ENCODE measurements around the gene CCDC50. TPM values are rescaled to one million over a fixed set of nuclear protein-coding genes. Genes with fewer than 3 reads are reported as not detected.

The CCDC50 gene
- total RNA-seq, 1 experiment from 2014 or later: 21.0 TPM

DNA sequence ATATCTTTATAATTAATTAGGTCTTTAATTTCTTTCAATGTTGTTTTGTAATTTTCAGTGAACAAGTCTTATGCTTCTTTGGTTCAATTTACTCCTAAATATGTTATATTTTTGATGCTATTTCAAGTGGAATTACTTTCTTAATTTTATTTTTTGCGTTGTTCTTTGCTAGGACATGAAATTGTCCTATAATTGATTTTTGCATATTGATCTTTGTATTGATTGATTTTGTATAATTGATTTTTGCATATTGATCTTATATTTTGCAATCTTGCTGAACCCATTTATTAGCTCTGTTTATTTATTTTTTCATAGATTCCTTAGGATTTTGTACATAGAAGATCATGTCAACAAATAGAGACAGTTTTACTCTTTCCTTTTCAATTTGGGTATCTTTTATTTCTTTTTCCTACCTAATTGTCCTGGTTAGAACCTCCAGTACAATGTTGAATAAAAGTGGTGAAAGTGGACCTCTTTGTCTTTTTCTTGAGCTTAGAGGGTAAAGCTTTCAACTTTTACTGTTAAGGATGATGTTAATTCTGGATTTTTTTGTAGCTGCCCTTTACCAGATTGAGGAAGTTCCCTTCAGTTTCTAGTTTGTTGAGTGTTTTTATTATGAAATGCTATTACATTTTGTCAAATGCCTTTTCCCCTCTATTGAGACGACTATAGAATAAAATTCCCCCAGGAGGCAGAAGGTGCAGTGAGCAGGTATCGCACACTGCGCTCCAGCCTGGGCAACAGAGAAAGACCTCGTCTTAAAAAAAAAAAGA is 36.8 kb upstream of the CCDC50 start:
- Histone ChIP-seq H3K23ac (ENCODE audit: insufficient read length, low read depth, low read length) (no peak overlapping the region), H3K14ac (ENCODE audit: insufficient read depth, low read length) (no peak overlapping the region), H3K9ac (ENCODE audit: extremely low read depth, insufficient read length, low read length) (no peak overlapping the region), H3K56ac (ENCODE audit: insufficient read length, low read depth, low read length) (no peak overlapping the region), H4K91ac (ENCODE audit: insufficient read length, low read depth, low read length) (no peak overlapping the region), H2BK5ac (ENCODE audit: insufficient read length, low read length) (no peak overlapping the region), H3K9me3 (ENCODE audit: control insufficient read depth, low read depth, low read length) (no peaks in the 10 kb centered on the region), H3K4me1 (ENCODE audit: insufficient read depth, low read length) (no peaks in the 10 kb centered on the region), H3K4ac (ENCODE audit: low read depth, low read length) (no peak overlapping the region), H3K18ac (ENCODE audit: insufficient read length, low read depth, low read length) (no peak overlapping the region), H2BK20ac (ENCODE audit: low read depth, low read length, poor library complexity, severe bottlenecking) (no peak overlapping the region), H2BK15ac (ENCODE audit: low read depth, low read length) (no peak overlapping the region), H3K79me2 (ENCODE audit: insufficient read depth, low read length) (no peaks in the 10 kb centered on the region), H4K20me1 (ENCODE audit: control insufficient read depth, insufficient read depth, insufficient read length) (no peaks in the 10 kb centered on the region), H3K23me2 (ENCODE audit: insufficient read length, low read depth, low read length, poor library complexity, severe bottlenecking) (no peaks in the 10 kb centered on the region), H2BK120ac (ENCODE audit: low read depth, low read length, poor library complexity, severe bottlenecking) (no peak overlapping the region), H3K79me1 (ENCODE audit: insufficient read depth, low read depth, low read length, poor library complexity, severe bottlenecking) (no peaks in the 10 kb centered on the region), H4K5ac (ENCODE audit: insufficient read length, low read depth, low read length) (no peak overlapping the region), H3K4me2 (ENCODE audit: insufficient read depth, insufficient read length, low read length) (no peak overlapping the region), H4K8ac (replicated peaks; ENCODE audit: insufficient read length, low read depth, low read length) (no peak overlapping the region), H2AFZ (ENCODE audit: low read length) (no peak overlapping the region), H3K27me3 (ENCODE audit: insufficient read depth, low read length) (no peaks in the 10 kb centered on the region), H3K27ac (ENCODE audit: insufficient read length, low read depth, low read length) (no peak overlapping the region), H2AK5ac (ENCODE audit: insufficient read length, low read length) (no peak overlapping the region), H2BK12ac (ENCODE audit: insufficient read length, low read depth, low read length) (no peak overlapping the region), H3T11ph (ENCODE audit: low read length) (no peak overlapping the region)
- Mint-ChIP-seq H3K4me3 (no peak overlapping the region), H3K4me1 (no peaks in the 10 kb centered on the region; a peak in 1 of 4 replicates), H3K36me3 (ENCODE audit: insufficient read depth in 1 of 3, low read depth in 3 of 3) (no peaks in the 10 kb centered on the region; a peak in 1 of 7 replicates), H3K27me3 (ENCODE audit: low read depth) (no peaks in the 10 kb centered on the region), H3K9me3 (peaks cover 0 to 5% of the 10 kb centered on the region in 2 experiments; a peak in 1 of 5 replicates), H3K27ac (no peak overlapping the region)
- TF ChIP-seq, protein P1, sequence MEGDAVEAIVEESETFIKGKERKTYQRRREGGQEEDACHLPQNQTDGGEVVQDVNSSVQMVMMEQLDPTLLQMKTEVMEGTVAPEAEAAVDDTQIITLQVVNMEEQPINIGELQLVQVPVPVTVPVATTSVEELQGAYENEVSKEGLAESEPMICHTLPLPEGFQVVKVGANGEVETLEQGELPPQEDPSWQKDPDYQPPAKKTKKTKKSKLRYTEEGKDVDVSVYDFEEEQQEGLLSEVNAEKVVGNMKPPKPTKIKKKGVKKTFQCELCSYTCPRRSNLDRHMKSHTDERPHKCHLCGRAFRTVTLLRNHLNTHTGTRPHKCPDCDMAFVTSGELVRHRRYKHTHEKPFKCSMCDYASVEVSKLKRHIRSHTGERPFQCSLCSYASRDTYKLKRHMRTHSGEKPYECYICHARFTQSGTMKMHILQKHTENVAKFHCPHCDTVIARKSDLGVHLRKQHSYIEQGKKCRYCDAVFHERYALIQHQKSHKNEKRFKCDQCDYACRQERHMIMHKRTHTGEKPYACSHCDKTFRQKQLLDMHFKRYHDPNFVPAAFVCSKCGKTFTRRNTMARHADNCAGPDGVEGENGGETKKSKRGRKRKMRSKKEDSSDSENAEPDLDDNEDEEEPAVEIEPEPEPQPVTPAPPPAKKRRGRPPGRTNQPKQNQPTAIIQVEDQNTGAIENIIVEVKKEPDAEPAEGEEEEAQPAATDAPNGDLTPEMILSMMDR (conservative IDR thresholded peaks at IDR 0.05): no peak
- DNase-seq: no peak
- no CpG with 5 or more reads among the region's 5 CpGs for WGBS (ENCODE audit: extremely low coverage, insufficient read length, low lambda C conversion rate)

Data from H9 (cell line).